Naive thymus-derived CD4-positive, alpha-beta T cell (primary cell): ENCODE results near the gene DDX25. TPM values are rescaled to one million over a fixed set of nuclear protein-coding genes. Genes with fewer than 3 reads are reported as not detected.

Experiments used
- ATAC-seq: fragments of 150-1000 bp; cut with Tn5 transposase; 2 replicates; pipeline ENCODE4 v1.10.0; 2021; ENCODE audit warnings: mild to moderate bottlenecking, moderate library complexity
- CTCF ChIA-PET: fragments of 350-600 bp; sonication (Branson Sonifier 250); formaldehyde crosslinking; loops from one replicate; lab custom pipeline; 2021; ENCODE audit warnings: antibody characterized with exemption; lab: Charles Lee
- POLR2A ChIA-PET: fragments of 350-600 bp; sonication (Branson Sonifier 250); formaldehyde crosslinking; loops from one replicate; lab custom pipeline; 2021; ENCODE audit warnings: antibody characterized with exemption, inconsistent platforms; lab: Charles Lee
- DNase-seq, 9 donors: peaks; one replicate each; pipeline versions ENCODE4 v3.0.0 to v3.0.0-alpha.2; 2020 to 2022; ENCODE audit warnings: mixed read lengths in 1 of 9
- H3K27ac ChIP-seq: one replicate; pipeline ENCODE4 v1.7.0; 2013; ENCODE audit warnings: mild to moderate bottlenecking, low read depth, low read length, moderate library complexity
- H3K27me3 ChIP-seq, 2 donors: one replicate each; pipeline ENCODE4 v1.7.0; 2013; ENCODE audit warnings: low read length in 2 of 2, mild to moderate bottlenecking in 2 of 2, moderate library complexity in 2 of 2; ENCODE audit not compliant: control insufficient read depth in 2 of 2, insufficient read depth in 2 of 2
- H3K36me3 ChIP-seq, 3 experiments: 1 replicate in 2 of 3; 2 replicates in 1 of 3; pipeline ENCODE4 v1.7.0; 2013; ENCODE audit warnings: low read length in 3 of 3, mild to moderate bottlenecking in 3 of 3, moderate library complexity in 1 of 3; ENCODE audit not compliant: insufficient read depth in 3 of 3, control insufficient read depth in 2 of 3
- H3K4me1 ChIP-seq, 2 donors: one replicate each; pipeline ENCODE4 v1.7.0; 2013; ENCODE audit warnings: low read length in 2 of 2, mild to moderate bottlenecking in 2 of 2, moderate library complexity in 1 of 2; ENCODE audit not compliant: control insufficient read depth in 2 of 2, insufficient read depth in 2 of 2
- H3K4me3 ChIP-seq: 2 replicates; pipeline ENCODE4 v1.7.0; 2013; ENCODE audit warnings: mild to moderate bottlenecking, low read length
- H3K9me3 ChIP-seq, 3 experiments: 1 replicate in 2 of 3; 2 replicates in 1 of 3; pipeline ENCODE4 v1.7.0; 2013; ENCODE audit warnings: low read length in 3 of 3; ENCODE audit not compliant: control insufficient read depth in 2 of 3
- H3K27ac Mint-ChIP-seq, 9 donors: one replicate each; pipeline ENCODE4 v1.8.0; 2020 to 2022; ENCODE audit warnings: mixed read lengths in 9 of 9, mild to moderate bottlenecking in 8 of 9, moderate library complexity in 5 of 9, inconsistent platforms in 2 of 9
- H3K27me3 Mint-ChIP-seq, 5 donors: one replicate each; pipeline ENCODE4 v1.8.0; 2021 to 2022; ENCODE audit warnings: mixed read lengths in 5 of 5, mild to moderate bottlenecking in 1 of 5
- H3K36me3 Mint-ChIP-seq, 5 donors: one replicate each; pipeline ENCODE4 v1.8.0; 2020 to 2022; ENCODE audit warnings: mixed read lengths in 5 of 5, mild to moderate bottlenecking in 3 of 5, inconsistent platforms in 1 of 5
- H3K4me1 Mint-ChIP-seq, 7 donors: one replicate each; pipeline ENCODE4 v1.8.0; 2020 to 2022; ENCODE audit warnings: mixed read lengths in 7 of 7, mild to moderate bottlenecking in 3 of 7, inconsistent platforms in 1 of 7
- H3K4me3 Mint-ChIP-seq, 10 donors: one replicate each; pipeline ENCODE4 v1.8.0; 2020 to 2022; ENCODE audit warnings: mild to moderate bottlenecking in 10 of 10, mixed read lengths in 10 of 10, moderate library complexity in 6 of 10, inconsistent platforms in 2 of 10
- H3K9me3 Mint-ChIP-seq, 11 donors: one replicate each; pipeline ENCODE4 v1.8.0; 2020 to 2022; ENCODE audit warnings: mixed read lengths in 11 of 11, mild to moderate bottlenecking in 4 of 11, inconsistent platforms in 1 of 11, moderate library complexity in 1 of 11
- intact Hi-C, 2 donors: fragments of 100-400 bp; cut with micrococcal nuclease; formaldehyde crosslinking; loops; one replicate each; pipeline ENCODE4 v1.15.1; 2023
- polyA plus RNA-seq, 2 donors: library from polyadenylated mRNA; unstranded; fragments of 300-500 nt; fragmentation: Illumina TruSeq; gene quantifications; one replicate each; pipeline ENCODE4 v1.2.3, GENCODE V29; 2021
- total RNA-seq, 6 experiments: library from RNA in 5 of 6; stranded (reverse) in 5 of 6; gene quantifications; 1 replicate in 5 of 6; 2 replicates in 1 of 6; pipeline ENCODE4 v1.2.3 and lab custom pipeline; 2021 to 2026

The DDX25 gene
- total and polyA plus RNA-seq, 7 experiments from 2014 or later: 0.02 to 0.05 TPM; not detected in 5

GRCh38 chr11:125935618-125936199 is 31.4 kb downstream of the DDX25 start:
- Mint-ChIP-seq H3K36me3 (no peaks in the 10 kb centered on the region), H3K9me3 (peaks cover 0 to 3% (median 0%) of the 10 kb centered on the region in 11 donors), H3K4me1 (peaks cover 0 to 13% (median 8%) of the 10 kb centered on the region in 7 donors), H3K4me3 (no peak overlapping the region), H3K27me3 (peaks cover 0 to 9% (median 4%) of the 10 kb centered on the region in 5 donors), H3K27ac (no peak overlapping the region)
- ChIA-PET POLR2A (no interaction called here), CTCF (no interaction called here)
- no peaks in the 10 kb centered on the region for H3K4me1 ChIP-seq
- no peak overlapping the region for H3K27ac ChIP-seq
- no peak for DNase-seq
- no peaks in the 10 kb centered on the region for H3K27me3 ChIP-seq
- intact Hi-C loops: no loop called here
- ATAC-seq: no peak
- no peaks in the 10 kb centered on the region for H3K36me3 ChIP-seq
- no peak overlapping the region for H3K4me3 ChIP-seq
- no peaks in the 10 kb centered on the region for H3K9me3 ChIP-seq

- CTCF ChIA-PET: interaction anchor here (1.0 to 1.4 kb wide), 3 partner anchors 20 to 267 kb away, joined by 3 to 9 read pairs (median 3); no protein-coding TSS in a partner anchor
- DNase-seq: peak in 1 of 9 donors; percentile 19
- Histone ChIP-seq H3K4me1 (no peaks in the 10 kb centered on the region), H3K27me3 (no peaks in the 10 kb centered on the region), H3K4me3 (no peak overlapping the region), H3K27ac (no peak overlapping the region), H3K36me3 (no peaks in the 10 kb centered on the region), H3K9me3 (no peaks in the 10 kb centered on the region)
- Mint-ChIP-seq H3K4me1 (peaks cover 7 to 21% (median 16%) of the 10 kb centered on the region in 7 donors), H3K4me3 (no peak overlapping the region), H3K9me3 (peaks cover 0 to 3% (median 0%) of the 10 kb centered on the region in 11 donors), H3K36me3 (no peaks in the 10 kb centered on the region), H3K27ac (peak overlapping the region in 3 of 9 donors; percentile 4 to 52 (median 12)), H3K27me3 (peaks cover 0 to 1% (median 0%) of the 10 kb centered on the region in 5 donors)
- intact Hi-C loops: no loop called here
- POLR2A ChIA-PET: no interaction called here
- ATAC-seq: no peak
These were observed 34.1 kb downstream of the DDX25 start for GRCh38 chr11:125938418-125938817.

GRCh38 chr11:125939081-125939521 is 34.8 kb downstream of the DDX25 start:
- no peak overlapping the region for H3K4me3 ChIP-seq
- no peak overlapping the region for H3K27ac ChIP-seq
- no peaks in the 10 kb centered on the region for H3K9me3 ChIP-seq
- ATAC-seq (no peak), DNase-seq (peak in 1 of 9 donors; percentile 13)
- no peaks in the 10 kb centered on the region for H3K27me3 ChIP-seq
- H3K36me3 Mint-ChIP-seq: no peaks in the 10 kb centered on the region
- peak overlapping the region in 1 of 9 donors; percentile 62 for H3K27ac Mint-ChIP-seq
- H3K4me1 ChIP-seq: no peaks in the 10 kb centered on the region
- H3K4me3 Mint-ChIP-seq: no peak overlapping the region
- POLR2A ChIA-PET: no interaction called here
- no peaks in the 10 kb centered on the region for H3K36me3 ChIP-seq
- H3K4me1 Mint-ChIP-seq: peaks cover 7 to 21% (median 16%) of the 10 kb centered on the region in 7 donors
- no peaks in the 10 kb centered on the region for H3K27me3 Mint-ChIP-seq
- CTCF ChIA-PET: interaction anchor here (1.0 to 1.4 kb wide), 3 partner anchors 21 to 266 kb away, joined by 3 to 9 read pairs (median 3); no protein-coding TSS in a partner anchor
- intact Hi-C loops: no loop called here
- H3K9me3 Mint-ChIP-seq: peaks cover 0 to 3% (median 0%) of the 10 kb centered on the region in 11 donors

GRCh38 chr11:125940145-125940544 is 35.8 kb downstream of the DDX25 start:
- Mint-ChIP-seq H3K4me1 (peaks cover 7 to 21% (median 16%) of the 10 kb centered on the region in 7 donors), H3K27me3 (no peaks in the 10 kb centered on the region), H3K36me3 (no peaks in the 10 kb centered on the region), H3K27ac (no peak overlapping the region), H3K4me3 (no peak overlapping the region), H3K9me3 (peaks cover 0 to 3% (median 0%) of the 10 kb centered on the region in 11 donors)
- POLR2A ChIA-PET: no interaction called here
- Histone ChIP-seq H3K27me3 (no peaks in the 10 kb centered on the region), H3K4me3 (no peak overlapping the region), H3K27ac (no peak overlapping the region), H3K4me1 (no peaks in the 10 kb centered on the region), H3K36me3 (no peaks in the 10 kb centered on the region), H3K9me3 (no peaks in the 10 kb centered on the region)
- intact Hi-C loops: no loop called here
- DNase-seq (no peak), ATAC-seq (no peak)
- CTCF ChIA-PET: interaction anchor here (0.6 to 2.2 kb wide), 7 partner anchors 8 to 540 kb away, joined by 3 to 6 read pairs (median 4); no protein-coding TSS in a partner anchor

- Histone ChIP-seq H3K36me3 (no peaks in the 10 kb centered on the region), H3K27me3 (no peaks in the 10 kb centered on the region), H3K27ac (no peak overlapping the region), H3K4me1 (no peaks in the 10 kb centered on the region), H3K4me3 (no peak overlapping the region), H3K9me3 (no peaks in the 10 kb centered on the region)
- POLR2A ChIA-PET: no interaction called here
- Mint-ChIP-seq H3K27ac (no peak overlapping the region), H3K4me3 (no peak overlapping the region), H3K27me3 (no peaks in the 10 kb centered on the region), H3K4me1 (peaks cover 7 to 21% (median 16%) of the 10 kb centered on the region in 7 donors), H3K9me3 (peaks cover 0 to 3% (median 0%) of the 10 kb centered on the region in 11 donors), H3K36me3 (no peaks in the 10 kb centered on the region)
- ATAC-seq (no peak), DNase-seq (no peak)
- intact Hi-C loops: no loop called here
- CTCF ChIA-PET: interaction anchor here (0.6 to 3.4 kb wide), 7 partner anchors 9 to 253 kb away, joined by 3 to 30 read pairs (median 4); no protein-coding TSS in a partner anchor
These were observed 36.9 kb downstream of the DDX25 start for GRCh38 chr11:125941267-125941618.

- H3K27ac Mint-ChIP-seq: peak overlapping the region in 1 of 9 donors; percentile 18
- no peaks in the 10 kb centered on the region for H3K27me3 Mint-ChIP-seq
- ChIA-PET POLR2A (no interaction called here), CTCF (interaction anchor here (1.0 to 3.4 kb wide), 8 partner anchors 10 to 256 kb away, joined by 3 to 30 read pairs (median 4); no protein-coding TSS in a partner anchor)
- H3K4me1 ChIP-seq: no peaks in the 10 kb centered on the region
- H3K4me3 ChIP-seq: no peak overlapping the region
- no peaks in the 10 kb centered on the region for H3K9me3 ChIP-seq
- intact Hi-C loops: loop anchor here (1.0 kb wide), 3 partner anchors 120 to 252 kb away; partner anchors contain the start of gene CDON (in 1 of the 2)
- H3K4me1 Mint-ChIP-seq: peaks cover 7 to 21% (median 16%) of the 10 kb centered on the region in 7 donors
- no peaks in the 10 kb centered on the region for H3K36me3 Mint-ChIP-seq
- peak overlapping the region in 6 of 10 donors; percentile 28 to 63 (median 40) for H3K4me3 Mint-ChIP-seq
- H3K9me3 Mint-ChIP-seq: peaks cover 0 to 3% (median 0%) of the 10 kb centered on the region in 11 donors
- no peak overlapping the region for H3K27ac ChIP-seq
- no peaks in the 10 kb centered on the region for H3K36me3 ChIP-seq
- ATAC-seq (peak; percentile 65), DNase-seq (peak in 7 of 9 donors; percentile 8 to 49 (median 37))
- H3K27me3 ChIP-seq: no peaks in the 10 kb centered on the region
These were observed 37.6 kb downstream of the DDX25 start for GRCh38 chr11:125941619-125942611.
